ENCODE results near the gene IGF2.

IGF2 gene

DNA sequence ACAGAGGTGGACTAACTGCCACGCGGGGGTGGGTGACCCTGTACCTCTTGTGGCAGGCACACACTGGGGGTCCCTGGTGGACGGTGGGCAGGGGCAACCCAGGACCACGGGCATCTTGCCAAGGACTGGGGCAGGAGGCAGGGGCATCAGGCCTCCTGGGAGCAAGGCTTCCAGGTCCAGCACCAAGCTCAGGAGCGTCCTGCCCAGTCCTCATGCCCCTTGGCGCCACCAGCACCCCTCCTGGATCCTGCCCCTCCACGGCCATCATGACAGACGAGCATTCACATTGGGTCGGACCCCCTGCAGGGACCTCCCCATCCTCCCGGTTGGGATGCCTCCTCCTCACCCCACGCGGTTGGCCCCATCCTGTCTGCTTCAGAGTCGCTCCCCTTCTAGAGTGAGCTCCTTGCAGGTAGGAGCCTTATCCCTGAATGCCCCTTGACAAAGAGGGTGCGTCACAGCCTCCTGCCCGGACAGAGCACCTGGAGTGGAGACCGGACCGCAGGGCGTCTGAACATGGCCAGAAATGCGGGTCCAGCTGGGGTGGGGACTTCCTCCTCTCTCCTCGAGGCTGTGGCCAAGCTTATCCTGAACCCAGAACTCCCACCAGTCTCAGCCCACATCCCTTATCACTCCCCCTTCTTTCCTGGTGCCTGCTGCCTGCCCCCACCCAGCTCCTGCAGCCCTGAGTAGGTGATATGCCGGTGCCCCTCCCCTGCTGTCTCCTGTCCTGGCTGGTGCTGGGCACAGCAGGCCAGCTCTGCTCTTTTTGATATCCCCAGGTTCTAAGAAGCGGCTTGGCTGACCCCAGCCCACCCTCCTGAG, 40.3 kb downstream of the IGF2 start:
- Histone ChIP-seq H3K14ac (ENCODE audit: low read length) (no peak overlapping the region), H3K9me3 (ENCODE audit: insufficient read depth, low read depth, low read length) (peaks cover 3% of the 10 kb centered on the region), H3K79me2 (ENCODE audit: control insufficient read depth, insufficient read depth, low read length, poor library complexity) (no peaks in the 10 kb centered on the region), H2AK5ac (ENCODE audit: low read length) (no peak overlapping the region), H2AFZ (ENCODE audit: insufficient read depth, low read length, poor library complexity) (no peak overlapping the region), H3K4me2 (ENCODE audit: low read length) (no peak overlapping the region), H2BK120ac (ENCODE audit: insufficient read depth, low read length, poor library complexity) (no peak overlapping the region), H4K12ac (ENCODE audit: low read depth, low read length) (no peak overlapping the region), H3K18ac (ENCODE audit: low read length) (no peak overlapping the region), H3K4ac (ENCODE audit: low read depth, low read length) (no peak overlapping the region), H4K8ac (ENCODE audit: low read depth, low read length) (no peak overlapping the region), H3K27me3 (ENCODE audit: insufficient read depth, low read length) (no peaks in the 10 kb centered on the region), H3K9ac (ENCODE audit: low read length) (no peak overlapping the region), H3K36me3 (ENCODE audit: control insufficient read depth in 1 of 2, insufficient read depth in 2 of 2, low read length in 2 of 2) (no peaks in the 10 kb centered on the region), H3K4me3 (ENCODE audit: low read depth, low read length) (no peak overlapping the region), H3K27ac (ENCODE audit: low read depth, low read length) (no peak overlapping the region), H2BK5ac (ENCODE audit: low read depth, low read length, poor library complexity) (no peak overlapping the region), H3K4me1 (ENCODE audit: control insufficient read depth in 1 of 2, insufficient read depth in 2 of 2, low read length in 2 of 2) (peaks cover 0 to 2% of the 10 kb centered on the region in 2 experiments), H2BK12ac (ENCODE audit: low read length) (no peak overlapping the region), H4K91ac (ENCODE audit: low read depth, low read length) (no peak overlapping the region), H3K79me1 (ENCODE audit: low read length) (no peaks in the 10 kb centered on the region), H3K23ac (ENCODE audit: low read length) (no peak overlapping the region)
- WGBS (ENCODE audit: extremely low coverage, insufficient coverage, insufficient read length) = no CpG with 5 or more reads among the region's 22 CpGs
- DNase-seq = peak in 1 of 2 donors; percentile 15

DNA sequence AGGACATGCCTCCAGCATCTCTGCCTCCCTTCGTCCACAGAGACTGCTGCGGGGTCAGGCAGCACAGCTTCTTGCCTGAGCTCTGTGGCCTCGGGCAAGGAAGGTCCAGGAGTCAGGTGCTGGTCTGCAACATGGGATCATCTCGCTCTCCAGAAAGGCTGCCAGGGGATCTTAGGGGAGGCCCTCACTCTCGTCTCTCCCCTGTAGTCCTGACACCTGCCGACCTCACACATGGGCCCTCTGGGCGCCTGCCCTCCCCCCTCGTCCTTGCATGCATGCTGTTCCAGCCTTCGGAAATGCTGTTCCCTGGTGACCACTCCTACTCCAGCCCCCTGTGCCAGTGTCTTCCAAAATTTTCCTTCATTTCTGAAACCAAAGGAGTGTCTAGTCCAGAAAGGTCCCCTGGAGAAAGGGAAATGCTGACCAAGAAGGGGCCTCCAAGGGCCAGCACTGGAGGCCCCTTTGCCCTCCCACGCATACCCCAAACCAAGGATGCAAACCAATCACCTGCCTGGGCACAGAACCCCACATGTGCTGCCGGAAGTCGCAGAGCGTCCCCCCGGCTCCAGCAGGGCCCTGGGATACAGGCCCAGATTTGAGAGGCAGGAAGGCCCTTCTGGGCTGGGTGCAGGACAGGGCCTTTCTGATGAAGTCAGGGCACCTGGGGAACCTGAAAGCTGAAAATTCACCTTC, 41.0 kb downstream of the IGF2 start:
- H4K8ac ChIP-seq (ENCODE audit: low read depth, low read length) = no peak overlapping the region
- no peak overlapping the region for H2BK12ac ChIP-seq (ENCODE audit: low read length)
- no peak overlapping the region for H2BK120ac ChIP-seq (ENCODE audit: insufficient read depth, low read length, poor library complexity)
- H3K27me3 ChIP-seq (ENCODE audit: insufficient read depth, low read length) = no peaks in the 10 kb centered on the region
- no peak overlapping the region for H3K4me3 ChIP-seq (ENCODE audit: low read depth, low read length)
- H2BK5ac ChIP-seq (ENCODE audit: low read depth, low read length, poor library complexity) = no peak overlapping the region
- H4K91ac ChIP-seq (ENCODE audit: low read depth, low read length) = no peak overlapping the region
- DNase-seq = peak in 1 of 2 donors; percentile 14
- H3K14ac ChIP-seq (ENCODE audit: low read length) = no peak overlapping the region
- H3K36me3 ChIP-seq (ENCODE audit: control insufficient read depth in 1 of 2, insufficient read depth in 2 of 2, low read length in 2 of 2) = no peaks in the 10 kb centered on the region
- H2AFZ ChIP-seq (ENCODE audit: insufficient read depth, low read length, poor library complexity) = no peak overlapping the region
- no CpG with 5 or more reads among the region's 14 CpGs for WGBS (ENCODE audit: extremely low coverage, insufficient coverage, insufficient read length)
- no peaks in the 10 kb centered on the region for H3K79me1 ChIP-seq (ENCODE audit: low read length)
- peaks cover 0 to 2% of the 10 kb centered on the region in 2 experiments for H3K4me1 ChIP-seq (ENCODE audit: control insufficient read depth in 1 of 2, insufficient read depth in 2 of 2, low read length in 2 of 2)
- no peaks in the 10 kb centered on the region for H3K79me2 ChIP-seq (ENCODE audit: control insufficient read depth, insufficient read depth, low read length, poor library complexity)
- H3K23ac ChIP-seq (ENCODE audit: low read length) = no peak overlapping the region
- H3K27ac ChIP-seq (ENCODE audit: low read depth, low read length) = no peak overlapping the region
- H3K18ac ChIP-seq (ENCODE audit: low read length) = no peak overlapping the region
- H3K4ac ChIP-seq (ENCODE audit: low read depth, low read length) = no peak overlapping the region
- H2AK5ac ChIP-seq (ENCODE audit: low read length) = no peak overlapping the region
- no peak overlapping the region for H3K9ac ChIP-seq (ENCODE audit: low read length)
- no peak overlapping the region for H4K12ac ChIP-seq (ENCODE audit: low read depth, low read length)
- peaks cover 9% of the 10 kb centered on the region for H3K9me3 ChIP-seq (ENCODE audit: insufficient read depth, low read depth, low read length)
- H3K4me2 ChIP-seq (ENCODE audit: low read length) = no peak overlapping the region

DNA sequence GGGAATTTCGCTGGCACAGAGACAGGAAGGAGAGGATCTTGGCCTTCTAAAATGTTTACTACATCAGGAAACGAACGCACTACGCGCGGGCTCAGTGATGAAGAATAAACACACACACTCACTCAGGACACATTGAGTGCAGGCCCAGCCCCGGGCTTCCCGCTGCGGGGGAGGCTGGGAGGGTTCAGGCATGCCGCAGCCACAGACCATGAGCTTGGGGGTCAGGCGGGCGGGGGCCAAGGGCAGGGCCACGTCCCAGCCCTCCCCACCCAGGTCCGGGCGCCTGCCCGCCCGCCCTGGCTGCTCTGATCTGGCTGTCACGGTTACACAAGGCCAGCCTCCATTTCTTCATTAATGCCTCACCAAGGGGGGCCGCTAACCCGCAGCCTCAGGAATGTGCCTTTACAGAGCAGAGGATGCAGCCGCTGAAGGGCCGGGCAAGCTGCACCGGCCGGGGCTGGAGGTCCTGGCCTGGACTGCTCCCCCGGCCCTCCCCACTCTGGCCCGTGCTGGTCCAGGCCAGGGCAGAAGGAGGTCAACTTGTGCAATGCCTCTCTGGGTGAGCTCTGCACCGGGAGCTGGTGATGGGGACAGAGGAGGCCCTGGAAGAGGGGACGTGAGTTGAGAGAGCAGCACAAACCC, 41.7 kb downstream of the IGF2 start:
- Histone ChIP-seq H4K91ac (ENCODE audit: low read depth, low read length) (no peak overlapping the region), H3K79me2 (ENCODE audit: control insufficient read depth, insufficient read depth, low read length, poor library complexity) (no peaks in the 10 kb centered on the region), H2AK5ac (ENCODE audit: low read length) (no peak overlapping the region), H3K14ac (ENCODE audit: low read length) (no peak overlapping the region), H2BK5ac (ENCODE audit: low read depth, low read length, poor library complexity) (no peak overlapping the region), H3K4me1 (ENCODE audit: control insufficient read depth in 1 of 2, insufficient read depth in 2 of 2, low read length in 2 of 2) (peaks cover 0 to 2% of the 10 kb centered on the region in 2 experiments), H2AFZ (ENCODE audit: insufficient read depth, low read length, poor library complexity) (no peak overlapping the region), H3K9ac (ENCODE audit: low read length) (no peak overlapping the region), H3K36me3 (ENCODE audit: control insufficient read depth in 1 of 2, insufficient read depth in 2 of 2, low read length in 2 of 2) (no peaks in the 10 kb centered on the region), H4K8ac (ENCODE audit: low read depth, low read length) (no peak overlapping the region), H3K27me3 (ENCODE audit: insufficient read depth, low read length) (no peaks in the 10 kb centered on the region), H3K4ac (ENCODE audit: low read depth, low read length) (no peak overlapping the region), H3K18ac (ENCODE audit: low read length) (no peak overlapping the region), H3K27ac (ENCODE audit: low read depth, low read length) (no peak overlapping the region), H4K12ac (ENCODE audit: low read depth, low read length) (no peak overlapping the region), H3K4me3 (ENCODE audit: low read depth, low read length) (no peak overlapping the region), H3K79me1 (ENCODE audit: low read length) (no peaks in the 10 kb centered on the region), H2BK120ac (ENCODE audit: insufficient read depth, low read length, poor library complexity) (no peak overlapping the region), H3K9me3 (ENCODE audit: insufficient read depth, low read depth, low read length) (peaks cover 9% of the 10 kb centered on the region), H3K4me2 (ENCODE audit: low read length) (no peak overlapping the region), H2BK12ac (ENCODE audit: low read length) (no peak overlapping the region), H3K23ac (ENCODE audit: low read length) (no peak overlapping the region)
- peak in 1 of 2 donors; percentile 2 for DNase-seq
- WGBS (ENCODE audit: extremely low coverage, insufficient coverage, insufficient read length) = no CpG with 5 or more reads among the region's 28 CpGs

DNA sequence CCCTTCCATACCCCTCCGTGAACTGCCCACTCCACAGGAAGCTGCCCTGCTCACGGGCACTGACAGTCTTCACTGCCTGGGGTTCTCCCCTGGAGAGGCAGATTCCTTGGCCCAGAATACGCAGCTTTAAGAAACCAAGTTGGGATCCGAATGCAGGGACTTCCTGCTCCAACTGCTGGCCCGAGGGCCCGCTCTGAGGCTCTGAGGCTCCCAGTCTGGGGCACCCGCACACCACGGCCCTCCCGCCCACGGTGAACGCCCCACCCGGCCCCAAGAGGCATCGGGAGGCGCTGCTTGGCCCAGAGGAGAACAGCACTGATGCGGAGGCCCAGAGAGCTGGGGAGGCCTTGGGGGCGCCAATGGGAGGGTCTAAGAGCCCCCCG, 42.3 kb downstream of the IGF2 start:
- H3K27me3 ChIP-seq (ENCODE audit: insufficient read depth, low read length) = no peaks in the 10 kb centered on the region
- no CpG with 5 or more reads among the region's 17 CpGs for whole genome bisulfite sequencing (ENCODE audit: extremely low coverage, insufficient coverage, insufficient read length)

More for the DNA sequence above, 42.3 kb downstream of the IGF2 start:
- Histone ChIP-seq H3K27ac (ENCODE audit: low read depth, low read length) (no peak overlapping the region), H3K4me1 (ENCODE audit: control insufficient read depth in 1 of 2, insufficient read depth in 2 of 2, low read length in 2 of 2) (peaks cover 0 to 2% of the 10 kb centered on the region in 2 experiments), H3K79me2 (ENCODE audit: control insufficient read depth, insufficient read depth, low read length, poor library complexity) (no peaks in the 10 kb centered on the region), H4K8ac (ENCODE audit: low read depth, low read length) (no peak overlapping the region), H3K9me3 (ENCODE audit: insufficient read depth, low read depth, low read length) (peaks cover 9% of the 10 kb centered on the region), H3K14ac (ENCODE audit: low read length) (no peak overlapping the region), H3K79me1 (ENCODE audit: low read length) (no peaks in the 10 kb centered on the region), H4K12ac (ENCODE audit: low read depth, low read length) (no peak overlapping the region), H3K4me2 (ENCODE audit: low read length) (no peak overlapping the region), H3K18ac (ENCODE audit: low read length) (no peak overlapping the region), H2BK120ac (ENCODE audit: insufficient read depth, low read length, poor library complexity) (no peak overlapping the region), H4K91ac (ENCODE audit: low read depth, low read length) (no peak overlapping the region), H3K4me3 (ENCODE audit: low read depth, low read length) (no peak overlapping the region), H3K4ac (ENCODE audit: low read depth, low read length) (no peak overlapping the region), H2BK5ac (ENCODE audit: low read depth, low read length, poor library complexity) (no peak overlapping the region), H3K23ac (ENCODE audit: low read length) (no peak overlapping the region), H3K9ac (ENCODE audit: low read length) (no peak overlapping the region), H2BK12ac (ENCODE audit: low read length) (no peak overlapping the region), H2AK5ac (ENCODE audit: low read length) (no peak overlapping the region), H3K36me3 (ENCODE audit: control insufficient read depth in 1 of 2, insufficient read depth in 2 of 2, low read length in 2 of 2) (no peaks in the 10 kb centered on the region), H2AFZ (ENCODE audit: insufficient read depth, low read length, poor library complexity) (no peak overlapping the region)
- DNase-seq = no peak

Data from trophoblast cell (in vitro differentiated cells and primary cell).